Right lobe of liver (tissue), 6 donors: ENCODE measurements around the gene CDH26. TPM values are rescaled to one million over a fixed set of nuclear protein-coding genes. Genes with fewer than 3 reads are reported as not detected.
A peak's percentile ranks its signal among the peaks of the same experiment; 100 is the strongest.

Experiments
- ATAC-seq, 4 donors: fragments of 200-7000 bp; cut with Tn5 transposase; one replicate each; pipeline ENCODE4 v1.9.1; 2020; ENCODE audit warnings: mild to moderate bottlenecking in 4 of 4, moderate library complexity in 4 of 4
- DNase-seq, 3 donors: peaks; one replicate each; pipeline ENCODE4 v3.0.0-alpha.2; 2020
- H3K27ac ChIP-seq, 3 donors: fragments of 200-600 bp; one replicate each; pipeline ENCODE4 v1.8.0; 2022
- H3K27me3 ChIP-seq, 2 donors: fragments of 200-600 bp; one replicate each; pipeline ENCODE4 v1.8.0; 2022
- H3K36me3 ChIP-seq, 4 donors: fragments of 200-600 bp; sonication (generic) in 1 of 4; one replicate each; pipeline versions ENCODE4 v1.5.1 to v1.8.0; 2017 to 2022; ENCODE audit warnings: control low read depth in 1 of 4
- H3K4me1 ChIP-seq, 4 donors: fragments of 200-600 bp; sonication (generic) in 1 of 4; one replicate each; pipeline versions ENCODE4 v1.5.1 to v1.8.0; 2017 to 2022; ENCODE audit warnings: control low read depth in 1 of 4
- H3K4me3 ChIP-seq, 3 donors: fragments of 200-600 bp; one replicate each; pipeline ENCODE4 v1.8.0; 2022
- H3K9me3 ChIP-seq, 4 donors: fragments of 200-600 bp; sonication (generic) in 1 of 4; one replicate each; pipeline versions ENCODE4 v1.5.1 to v1.8.0; 2017 to 2022; ENCODE audit warnings: control low read depth in 1 of 4
- CTCF ChIP-seq, 4 donors: fragments of 200-600 bp in 3 of 4; fragments of 450-650 bp in 1 of 4; IDR thresholded peaks; one replicate each; pipeline versions ENCODE4 v1.5.1 to v1.8.0; 2016 to 2022; ENCODE audit warnings: antibody characterized with exemption in 4 of 4, mild to moderate bottlenecking in 2 of 4
- POLR2A ChIP-seq: fragments of 450-650 bp; IDR thresholded peaks from one replicate; pipeline ENCODE4 v1.6.1; 2017; ENCODE audit warnings: antibody characterized with exemption, mild to moderate bottlenecking
- WGBS: methylation state at CpG from one replicate; pipeline ENCODE4 v1.1.6; 2018; ENCODE audit warnings: low coverage, low lambda C conversion rate; ENCODE audit not compliant: insufficient coverage; ENCODE audit errors: missing lambda C conversion rate; 5-methylcytosine and 5-hydroxymethylcytosine counted together
- intact Hi-C, 2 donors: fragments of 100-400 bp; cut with DNase I; formaldehyde crosslinking; loops; one replicate each; pipeline versions ENCODE4 v1.11.2 to v1.14.1; 2022
- total RNA-seq, 6 experiments: library from RNA; depleted of rRNA in 2 of 6; stranded (reverse); fragments of >200 nt in 2 of 6; fragmentation: NEBNext Ultra II Directional in 3 of 6; extraction: Animal tissue kit (Norgen Biotek cat#: 25700) in 3 of 6; gene quantifications; one replicate each; pipeline versions ENCODE4 v1.1.0 to v1.2.4, GENCODE V29; 2016 to 2023
- donor health status: DM: no; HTN: yes; CAD: no.
- donor health status: DM: no; HTN: no; CAD: no.
- donor health status: DM: no; HTN: no; CAD: no.
- donor health status: DM: no; HTN: yes; CAD: no.
- donor health status: DM: no; HTN: yes; CAD: no.

The CDH26 gene
- total RNA-seq, 6 experiments from 2014 or later = 0.07 to 0.25 (median 0.12) TPM; not detected in 1

GRCh38 chr20:59972037-59972801 is 14.0 kb downstream of the CDH26 start:
- no peak overlapping the region for H3K27ac ChIP-seq
- DNase-seq = no peak
- intact Hi-C loops = no loop called here

GRCh38 chr20:59976156-59976782 is 18.0 kb downstream of the CDH26 start:
- TF ChIP-seq POLR2A (no peak), CTCF (IDR thresholded peaks at IDR 0.05) (no peak)
- H3K27me3 ChIP-seq = no peaks in the 10 kb centered on the region
- H3K4me3 ChIP-seq = no peak overlapping the region
- H3K9me3 ChIP-seq = no peaks in the 10 kb centered on the region
- WGBS = 87% methylated on average over 6 of the region's 6 CpGs
- DNase-seq (no peak), ATAC-seq (no peak)
- intact Hi-C loops = no loop called here
- no peaks in the 10 kb centered on the region for H3K36me3 ChIP-seq
- no peak overlapping the region for H3K27ac ChIP-seq
- H3K4me1 ChIP-seq = peaks cover 0 to 13% (median 0%) of the 10 kb centered on the region in 4 donors

More at GRCh38 chr20:59972037-59972801, 14.0 kb downstream of the CDH26 start:
- no peaks in the 10 kb centered on the region for H3K9me3 ChIP-seq
- ATAC-seq = peak in 3 of 4 donors; percentile 57 to 81 (median 76)
- 47% methylated on average over 12 of the region's 12 CpGs for WGBS
- H3K4me1 ChIP-seq = peaks cover 0 to 13% (median 0%) of the 10 kb centered on the region in 4 donors
- no peak overlapping the region for H3K4me3 ChIP-seq
- H3K36me3 ChIP-seq = no peaks in the 10 kb centered on the region
- TF ChIP-seq CTCF (IDR thresholded peaks at IDR 0.05) (no peak), POLR2A (no peak)
- peaks cover 0 to 3% of the 10 kb centered on the region in 2 donors for H3K27me3 ChIP-seq

- Histone ChIP-seq H3K36me3 (no peaks in the 10 kb centered on the region), H3K4me1 (peaks cover 0 to 7% (median 0%) of the 10 kb centered on the region in 4 donors), H3K9me3 (no peaks in the 10 kb centered on the region), H3K4me3 (no peak overlapping the region), H3K27ac (no peak overlapping the region), H3K27me3 (no peaks in the 10 kb centered on the region)
- intact Hi-C loops = no loop called here
- DNase-seq (no peak), ATAC-seq (no peak)
- WGBS = 76% methylated on average over 5 of the region's 9 CpGs
- TF ChIP-seq CTCF (IDR thresholded peaks at IDR 0.05) = no peak
- TF ChIP-seq POLR2A = no peak
Observed at GRCh38 chr20:59977086-59977485, 18.9 kb downstream of the CDH26 start.

- no peaks in the 10 kb centered on the region for H3K27me3 ChIP-seq
- no peak overlapping the region for H3K27ac ChIP-seq
- TF ChIP-seq POLR2A (no peak), CTCF (IDR thresholded peaks at IDR 0.05) (no peak)
- H3K36me3 ChIP-seq = no peaks in the 10 kb centered on the region
- DNase-seq (no peak), ATAC-seq (no peak)
- H3K9me3 ChIP-seq = no peaks in the 10 kb centered on the region
- no peak overlapping the region for H3K4me3 ChIP-seq
- WGBS = 86% methylated on average over 8 of the region's 9 CpGs
- intact Hi-C loops = no loop called here
- H3K4me1 ChIP-seq = no peaks in the 10 kb centered on the region
Observed at GRCh38 chr20:59983076-59983475, 24.9 kb downstream of the CDH26 start.
